HTERT RPE-1 (cell line): ENCODE measurements around the gene TEX29.

Experiments used
- in situ Hi-C: fragments of 300-500 bp; cut with MboI; formaldehyde crosslinking; loops from 4 replicates; pipeline ENCODE4 v1.14.3; 2020; ENCODE audit warnings: low sequenced_read_pairs

Gene TEX29

GRCh38 chr13:111319521-111319920 is 921 bp upstream of the TEX29 start:
- in situ Hi-C loops = no loop called here

GRCh38 chr13:111322001-111322915 is 1.8 kb downstream of the TEX29 start:
- in situ Hi-C loops = no loop called here

GRCh38 chr13:111322916-111323331 is 2.5 kb downstream of the TEX29 start:
- in situ Hi-C loops = no loop called here

- in situ Hi-C loops = no loop called here
Observed at GRCh38 chr13:111323549-111323948, 3.1 kb downstream of the TEX29 start.

GRCh38 chr13:111323950-111324651 is 3.7 kb downstream of the TEX29 start:
- in situ Hi-C loops = no loop called here

- in situ Hi-C loops = no loop called here
Observed at GRCh38 chr13:111324736-111325135, 4.3 kb downstream of the TEX29 start.

GRCh38 chr13:111325146-111325890 is 4.9 kb downstream of the TEX29 start:
- in situ Hi-C loops = no loop called here

GRCh38 chr13:111325941-111326620 is 5.6 kb downstream of the TEX29 start:
- in situ Hi-C loops = no loop called here

GRCh38 chr13:111326621-111326965 is 6.2 kb downstream of the TEX29 start:
- in situ Hi-C loops = no loop called here

- in situ Hi-C loops = no loop called here
Observed at GRCh38 chr13:111326981-111327642, 6.7 kb downstream of the TEX29 start.

- in situ Hi-C loops = no loop called here
Observed at GRCh38 chr13:111327730-111328573, 7.5 kb downstream of the TEX29 start.

GRCh38 chr13:111328574-111329410 is 8.3 kb downstream of the TEX29 start:
- in situ Hi-C loops = no loop called here

- in situ Hi-C loops = no loop called here
Observed at GRCh38 chr13:111329641-111330040, 9.2 kb downstream of the TEX29 start.

GRCh38 chr13:111330066-111330610 is 9.7 kb downstream of the TEX29 start:
- in situ Hi-C loops = no loop called here

GRCh38 chr13:111335298-111335697 is 14.9 kb downstream of the TEX29 start:
- in situ Hi-C loops = no loop called here

GRCh38 chr13:111336666-111337065 is 16.2 kb downstream of the TEX29 start:
- in situ Hi-C loops = no loop called here

GRCh38 chr13:111337206-111337605 is 16.8 kb downstream of the TEX29 start:
- in situ Hi-C loops = no loop called here

- in situ Hi-C loops = no loop called here
Observed at GRCh38 chr13:111337741-111338140, 17.3 kb downstream of the TEX29 start.
